ENCODE data around the gene LTBP3. TPM values are rescaled to one million over a fixed set of nuclear protein-coding genes. Genes with fewer than 3 reads are reported as not detected.
A peak's percentile ranks its signal among the peaks of the same experiment; 100 is the strongest.

LTBP3 gene
- total and polyA plus RNA-seq, 2 of the 13 experiments (the other 11 are each of a cell fraction or from before 2014, with no cell fraction given), result 12.2 to 68.1 TPM

- TF ChIP-seq ZNF496 (CRISPR knock-in tag; IDR thresholded peaks at IDR 0.05; ENCODE audit: insufficient replicate concordance), result no peak
- no peak for TF ChIP-seq ZFP36 (IDR thresholded peaks at IDR 0.05; ENCODE audit: borderline replicate concordance, low read depth, low read length, partially characterized antibody)
- TF ChIP-seq TSC22D2 (CRISPR knock-in tag; IDR thresholded peaks at IDR 0.05; ENCODE audit: borderline replicate concordance), result no peak; the same call in 1 of the 2 replicates
- TF ChIP-seq SNAPC2 (CRISPR knock-in tag; IDR thresholded peaks at IDR 0.05), result no peak
- no peak for TF ChIP-seq SIN3B (IDR thresholded peaks at IDR 0.05; ENCODE audit: low read length)
- TF ChIP-seq ZNF609 (CRISPR knock-in tag; IDR thresholded peaks at IDR 0.05; ENCODE audit: borderline replicate concordance), result no peak
- no peak for TF ChIP-seq ZBTB26 (CRISPR knock-in tag; IDR thresholded peaks at IDR 0.05; ENCODE audit: borderline replicate concordance)
- no peak for TF ChIP-seq NFYC (CRISPR knock-in tag; IDR thresholded peaks at IDR 0.05)
- TF ChIP-seq ELK4 (CRISPR knock-in tag; IDR thresholded peaks at IDR 0.05; ENCODE audit: borderline replicate concordance), result no peak
- TF ChIP-seq MBD4 (IDR thresholded peaks at IDR 0.05; ENCODE audit: borderline replicate concordance, low read length), result no peak
- no peak for TF ChIP-seq ZNF563 (CRISPR knock-in tag; IDR thresholded peaks at IDR 0.05)
- TF ChIP-seq ATF7-NPFF (CRISPR knock-in tag; IDR thresholded peaks at IDR 0.05; ENCODE audit: low read depth), result 0 out of 2 replicates have a peak, but pooled peaks have one; percentile 40
- TF ChIP-seq PHF21A (CRISPR knock-in tag; IDR thresholded peaks at IDR 0.05), result no peak
- TF ChIP-seq ZKSCAN5 (CRISPR knock-in tag; IDR thresholded peaks at IDR 0.05), result no peak
- TF ChIP-seq ZNF326 (CRISPR knock-in tag; IDR thresholded peaks at IDR 0.05; ENCODE audit: borderline replicate concordance), result no peak
- no peak for TF ChIP-seq DMAP1 (CRISPR knock-in tag; IDR thresholded peaks at IDR 0.05)
- TF ChIP-seq BHLHE40 (IDR thresholded peaks at IDR 0.05; ENCODE audit: low read length), result no peak
Observed at GRCh38 chr11:65558002-65558929, at the start of gene LTBP3 (continued).
